Uterus (tissue), 4 donors: Measurements from ENCODE around the gene PTPN18. TPM values are rescaled to one million over a fixed set of nuclear protein-coding genes. Genes with fewer than 3 reads are reported as not detected.

Experiments
- DNase-seq, 2 donors: peaks; one replicate each; pipeline ENCODE4 v3.0.0-alpha.2; 2019 to 2020
- H3K27ac ChIP-seq, 2 donors: fragments of 200-600 bp; sonication (generic); 1 replicate in 1 of 2; 2 replicates in 1 of 2; pipeline ENCODE4 v1.5.1; 2016 to 2018
- H3K27me3 ChIP-seq, 2 donors: fragments of 200-600 bp; sonication (generic); one replicate each; pipeline ENCODE4 v1.5.1; 2018 to 2019; ENCODE audit warnings: control low read depth in 1 of 2
- H3K36me3 ChIP-seq, 2 donors: fragments of 200-600 bp; sonication (generic); one replicate each; pipeline ENCODE4 v1.5.1; 2019; ENCODE audit warnings: control low read depth in 1 of 2
- H3K4me1 ChIP-seq, 2 donors: fragments of 200-600 bp; sonication (generic); one replicate each; pipeline ENCODE4 v1.5.1; 2018 to 2019; ENCODE audit warnings: control low read depth in 1 of 2
- H3K4me3 ChIP-seq, 2 donors: fragments of 200-600 bp; sonication (generic); 1 replicate in 1 of 2; 2 replicates in 1 of 2; pipeline ENCODE4 v1.5.1; 2018 to 2019; ENCODE audit warnings: mild to moderate bottlenecking in 1 of 2
- H3K9me3 ChIP-seq, 2 donors: fragments of 200-600 bp; sonication (generic); one replicate each; pipeline ENCODE4 v1.5.1; 2019; ENCODE audit warnings: control low read depth in 1 of 2
- CTCF ChIP-seq, 4 experiments: fragments of 200-600 bp in 2 of 4; fragments of 450-650 bp in 2 of 4; sonication (generic) in 2 of 4; IDR thresholded peaks; one replicate each; pipeline ENCODE4 v1.5.1; 2016 to 2019; ENCODE audit warnings: antibody characterized with exemption in 4 of 4, mild to moderate bottlenecking in 2 of 4, moderate library complexity in 1 of 4
- POLR2A ChIP-seq, 2 donors: fragments of 450-650 bp; IDR thresholded peaks; one replicate each; pipeline ENCODE4 v1.6.1; 2016; ENCODE audit warnings: antibody characterized with exemption in 2 of 2, mild to moderate bottlenecking in 1 of 2, moderate library complexity in 1 of 2
- intact Hi-C: fragments of 100-400 bp; cut with DNase I; formaldehyde crosslinking; loops from one replicate; pipeline ENCODE4 v1.15.1; 2023; ENCODE audit warnings: low total_unique reads
- total RNA-seq, 4 donors: library from RNA; depleted of rRNA in 3 of 4; stranded (reverse); fragments of >200 nt in 3 of 4; gene quantifications; one replicate each; pipeline versions ENCODE4 v1.1.0 to v1.2.4, GENCODE V29; 2014 to 2023
- donor health status: DM: yes; HTN: yes; CAD: no.

The PTPN18 gene
- total RNA-seq, 4 donors from 2014 or later = 29.6 to 65.6 (median 46.3) TPM

DNA sequence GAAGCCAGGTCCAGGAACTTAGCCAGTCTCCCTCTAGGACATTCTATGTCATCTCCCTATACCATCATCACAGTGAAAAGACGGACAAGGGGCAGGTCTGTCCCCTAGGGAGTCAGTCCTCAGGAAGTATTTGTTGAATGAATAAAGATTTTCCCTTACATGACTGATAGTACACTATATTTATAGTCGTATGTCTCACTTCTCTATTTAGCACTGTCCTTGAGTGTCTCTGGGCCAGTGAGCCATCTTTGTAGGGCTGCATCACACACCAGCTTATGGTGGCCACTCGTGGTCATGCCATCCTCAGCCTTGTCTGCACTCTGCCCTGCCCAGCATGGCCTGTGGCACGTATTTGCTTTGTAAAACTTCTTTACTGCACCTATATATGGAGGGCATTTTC lies 25.8 kb downstream of the PTPN18 start:
- no peak for DNase-seq
- intact Hi-C loops = no loop called here
- Histone ChIP-seq H3K27ac (no peak overlapping the region), H3K27me3 (no peaks in the 10 kb centered on the region), H3K36me3 (no peaks in the 10 kb centered on the region), H3K4me1 (no peaks in the 10 kb centered on the region), H3K4me3 (no peak overlapping the region), H3K9me3 (no peaks in the 10 kb centered on the region)
- TF ChIP-seq POLR2A (IDR thresholded peaks at IDR 0.05) (no peak), CTCF (IDR thresholded peaks at IDR 0.05) (no peak)

DNA sequence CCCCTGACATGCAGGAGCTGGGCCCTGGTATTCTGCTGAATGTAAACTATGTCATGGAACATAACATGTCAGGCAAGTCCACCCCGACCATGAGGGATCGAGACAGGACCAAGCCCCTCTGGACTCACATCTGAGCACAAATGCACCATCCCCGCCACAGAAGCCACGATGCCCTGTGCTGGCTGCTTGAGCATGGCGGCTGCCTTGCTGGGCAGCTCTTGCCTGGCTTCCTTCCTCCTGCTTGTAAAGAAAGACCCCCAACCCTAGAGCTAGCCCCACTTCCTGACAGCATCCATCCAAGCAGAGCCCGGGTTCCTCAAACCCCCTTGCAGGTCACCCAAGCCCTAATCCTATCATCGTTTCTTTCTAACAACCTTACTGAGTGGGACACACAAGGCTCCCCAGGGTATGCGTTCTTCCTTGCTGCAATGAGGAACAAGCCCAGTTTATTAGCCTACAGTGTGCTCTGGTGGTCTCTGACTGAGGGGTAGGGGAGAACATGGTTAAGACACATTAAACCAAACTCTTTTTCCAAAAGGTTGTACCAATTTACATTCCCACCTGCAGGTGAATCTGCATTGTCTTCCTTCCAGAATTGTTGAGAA lies 26.6 kb downstream of the PTPN18 start:
- Histone ChIP-seq H3K4me1 (no peaks in the 10 kb centered on the region), H3K36me3 (no peaks in the 10 kb centered on the region), H3K9me3 (no peaks in the 10 kb centered on the region), H3K27me3 (no peaks in the 10 kb centered on the region), H3K4me3 (no peak overlapping the region), H3K27ac (no peak overlapping the region)
- intact Hi-C loops = no loop called here
- no peak for DNase-seq
- TF ChIP-seq POLR2A (IDR thresholded peaks at IDR 0.05) (no peak), CTCF (IDR thresholded peaks at IDR 0.05) (no peak)

DNA sequence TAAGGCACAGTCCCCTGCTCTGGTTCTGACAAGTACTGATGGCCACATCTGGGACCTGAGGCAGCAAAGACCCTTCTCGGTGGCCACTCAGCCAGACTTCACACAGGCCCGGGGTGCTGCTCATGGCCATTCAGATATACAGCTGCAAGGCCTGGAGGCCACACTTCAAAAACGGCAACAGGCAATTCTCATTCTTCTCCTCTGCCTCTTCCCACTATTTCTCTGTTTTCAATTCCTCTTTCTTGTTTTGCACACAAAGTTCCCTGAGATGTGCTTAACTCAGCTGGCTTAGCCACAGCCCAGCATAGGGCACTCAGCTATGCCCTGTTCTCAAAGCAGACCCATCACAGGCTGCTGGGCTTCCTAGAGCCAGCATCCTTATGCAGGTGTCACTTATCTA lies 29.9 kb downstream of the PTPN18 start:
- no peak for TF ChIP-seq CTCF (IDR thresholded peaks at IDR 0.05)
- no peaks in the 10 kb centered on the region for H3K9me3 ChIP-seq
- no peak for DNase-seq
- H3K27ac ChIP-seq = no peak overlapping the region
- no peaks in the 10 kb centered on the region for H3K27me3 ChIP-seq
- no peaks in the 10 kb centered on the region for H3K36me3 ChIP-seq
- intact Hi-C loops = no loop called here
- peaks cover 0 to 3% of the 10 kb centered on the region in 2 donors for H3K4me1 ChIP-seq
- no peak overlapping the region for H3K4me3 ChIP-seq

DNA sequence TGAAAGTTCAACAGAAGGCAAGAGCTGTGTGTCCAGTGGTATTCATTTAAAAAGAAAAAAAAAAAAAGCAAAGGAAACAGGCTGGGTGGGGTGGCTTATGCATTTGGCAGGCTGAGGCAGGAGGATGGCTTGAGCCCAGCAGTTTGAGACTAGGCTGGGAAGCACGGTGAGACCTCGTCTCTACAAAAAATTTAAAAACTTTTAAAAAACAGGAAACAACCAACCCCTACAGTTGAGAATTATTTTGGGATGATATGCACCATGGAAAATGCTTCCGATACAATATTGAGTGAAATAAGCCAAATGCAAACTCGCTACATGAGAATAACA lies 31.2 kb downstream of the PTPN18 start:
- Histone ChIP-seq H3K4me3 (no peak overlapping the region), H3K4me1 (peaks cover 0 to 6% of the 10 kb centered on the region in 2 donors), H3K27me3 (no peaks in the 10 kb centered on the region), H3K36me3 (no peaks in the 10 kb centered on the region), H3K27ac (peak overlapping the region in 1 of 2 donors; percentile 10), H3K9me3 (no peaks in the 10 kb centered on the region)
- DNase-seq = no peak
- intact Hi-C loops = no loop called here
- TF ChIP-seq POLR2A (IDR thresholded peaks at IDR 0.05) = no peak
- no peak for TF ChIP-seq CTCF (IDR thresholded peaks at IDR 0.05)

DNA sequence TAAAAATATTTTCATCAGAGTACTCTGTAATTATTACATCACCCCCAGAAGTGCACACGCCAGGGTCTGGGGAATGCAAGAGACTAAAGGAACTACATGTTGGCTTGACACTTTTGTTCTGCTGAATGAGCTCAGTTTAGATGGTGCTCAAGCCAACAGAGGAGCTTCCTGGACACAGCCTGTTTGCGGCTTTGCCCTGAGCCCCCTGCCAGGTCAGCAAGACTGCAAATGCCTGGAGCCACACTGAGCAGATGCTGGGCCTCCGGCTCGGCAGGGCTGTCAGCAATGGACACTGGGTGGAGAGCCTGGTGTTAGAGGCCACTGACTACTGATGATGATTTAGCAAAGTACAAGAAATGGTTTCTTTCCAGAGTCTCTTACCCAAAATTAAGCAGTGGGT lies 31.9 kb downstream of the PTPN18 start:
- H3K27ac ChIP-seq = no peak overlapping the region

More for the DNA sequence above, 31.9 kb downstream of the PTPN18 start:
- intact Hi-C loops = no loop called here
- no peak for TF ChIP-seq POLR2A (IDR thresholded peaks at IDR 0.05)
- no peak for TF ChIP-seq CTCF (IDR thresholded peaks at IDR 0.05)
- peaks cover 0 to 6% of the 10 kb centered on the region in 2 donors for H3K4me1 ChIP-seq
- DNase-seq = no peak
- H3K36me3 ChIP-seq = no peaks in the 10 kb centered on the region
- no peaks in the 10 kb centered on the region for H3K27me3 ChIP-seq
- no peak overlapping the region for H3K4me3 ChIP-seq
- H3K9me3 ChIP-seq = no peaks in the 10 kb centered on the region
